Measurements from ENCODE around the gene COL1A2. TPM values are rescaled to one million over a fixed set of nuclear protein-coding genes. Genes with fewer than 3 reads are reported as not detected.
A peak's percentile ranks its signal among the peaks of the same experiment; 100 is the strongest.

Gene COL1A2
- total and polyA plus RNA-seq, 2 of the 13 experiments (the other 11 are each of a cell fraction or from before 2014, with no cell fraction given) = not detected

DNA sequence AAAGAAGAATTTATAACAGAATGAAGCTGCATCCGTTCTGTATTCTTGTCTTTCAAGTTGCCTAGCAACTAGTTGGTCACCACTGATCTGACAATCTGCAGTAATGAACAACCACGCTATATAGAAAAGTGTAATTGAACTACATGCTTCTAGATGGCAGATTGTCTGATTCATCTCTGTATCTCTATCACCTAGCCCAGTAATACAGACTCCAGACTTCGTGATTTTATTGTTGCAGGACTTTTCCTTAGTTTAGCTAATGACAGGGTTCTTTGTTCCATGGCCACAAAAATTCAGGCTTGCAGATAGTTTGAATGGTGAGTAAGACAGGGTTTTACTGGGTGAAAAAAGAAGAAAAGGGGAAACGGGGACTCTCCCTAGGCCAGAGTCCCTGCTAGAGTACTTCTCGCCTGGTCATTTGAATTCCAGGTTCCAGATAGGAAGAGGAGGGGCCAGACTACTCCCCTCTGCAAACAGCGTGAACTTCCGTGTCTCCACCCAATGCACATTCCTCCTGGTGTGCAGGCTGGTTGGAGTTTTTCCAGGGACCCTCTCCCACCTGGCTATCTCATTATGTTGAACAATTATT, 45.9 kb downstream of the COL1A2 start (continued):
- TF ChIP-seq, protein P1, sequence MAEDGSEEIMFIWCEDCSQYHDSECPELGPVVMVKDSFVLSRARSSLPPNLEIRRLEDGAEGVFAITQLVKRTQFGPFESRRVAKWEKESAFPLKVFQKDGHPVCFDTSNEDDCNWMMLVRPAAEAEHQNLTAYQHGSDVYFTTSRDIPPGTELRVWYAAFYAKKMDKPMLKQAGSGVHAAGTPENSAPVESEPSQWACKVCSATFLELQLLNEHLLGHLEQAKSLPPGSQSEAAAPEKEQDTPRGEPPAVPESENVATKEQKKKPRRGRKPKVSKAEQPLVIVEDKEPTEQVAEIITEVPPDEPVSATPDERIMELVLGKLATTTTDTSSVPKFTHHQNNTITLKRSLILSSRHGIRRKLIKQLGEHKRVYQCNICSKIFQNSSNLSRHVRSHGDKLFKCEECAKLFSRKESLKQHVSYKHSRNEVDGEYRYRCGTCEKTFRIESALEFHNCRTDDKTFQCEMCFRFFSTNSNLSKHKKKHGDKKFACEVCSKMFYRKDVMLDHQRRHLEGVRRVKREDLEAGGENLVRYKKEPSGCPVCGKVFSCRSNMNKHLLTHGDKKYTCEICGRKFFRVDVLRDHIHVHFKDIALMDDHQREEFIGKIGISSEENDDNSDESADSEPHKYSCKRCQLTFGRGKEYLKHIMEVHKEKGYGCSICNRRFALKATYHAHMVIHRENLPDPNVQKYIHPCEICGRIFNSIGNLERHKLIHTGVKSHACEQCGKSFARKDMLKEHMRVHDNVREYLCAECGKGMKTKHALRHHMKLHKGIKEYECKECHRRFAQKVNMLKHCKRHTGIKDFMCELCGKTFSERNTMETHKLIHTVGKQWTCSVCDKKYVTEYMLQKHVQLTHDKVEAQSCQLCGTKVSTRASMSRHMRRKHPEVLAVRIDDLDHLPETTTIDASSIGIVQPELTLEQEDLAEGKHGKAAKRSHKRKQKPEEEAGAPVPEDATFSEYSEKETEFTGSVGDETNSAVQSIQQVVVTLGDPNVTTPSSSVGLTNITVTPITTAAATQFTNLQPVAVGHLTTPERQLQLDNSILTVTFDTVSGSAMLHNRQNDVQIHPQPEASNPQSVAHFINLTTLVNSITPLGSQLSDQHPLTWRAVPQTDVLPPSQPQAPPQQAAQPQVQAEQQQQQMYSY (CRISPR knock-in tag; IDR thresholded peaks at IDR 0.05) = no peak
- TF ChIP-seq ZNF296 (CRISPR knock-in tag; conservative IDR thresholded peaks at IDR 0.05) (no peak), ZNF382 (CRISPR knock-in tag; IDR thresholded peaks at IDR 0.05; ENCODE audit: borderline replicate concordance) (no peak), ZSCAN22 (CRISPR knock-in tag; IDR thresholded peaks at IDR 0.05) (no peak), HDAC2 (CRISPR knock-in tag; IDR thresholded peaks at IDR 0.05) (peak; percentile 60), TEAD3 (CRISPR knock-in tag; optimal IDR thresholded peaks at IDR 0.05; ENCODE audit: borderline replicate concordance) (peak; percentile 92), IRF2 (CRISPR knock-in tag; IDR thresholded peaks at IDR 0.05) (no peak), PPARG (CRISPR knock-in tag; conservative IDR thresholded peaks at IDR 0.05) (0 out of 2 replicates have a peak, but pooled peaks have one; percentile 9), SNAI1 (CRISPR knock-in tag; IDR thresholded peaks at IDR 0.05; ENCODE audit: borderline replicate concordance) (no peak), DR1 (CRISPR knock-in tag; IDR thresholded peaks at IDR 0.05) (no peak)
- TF ChIP-seq, protein P2, sequence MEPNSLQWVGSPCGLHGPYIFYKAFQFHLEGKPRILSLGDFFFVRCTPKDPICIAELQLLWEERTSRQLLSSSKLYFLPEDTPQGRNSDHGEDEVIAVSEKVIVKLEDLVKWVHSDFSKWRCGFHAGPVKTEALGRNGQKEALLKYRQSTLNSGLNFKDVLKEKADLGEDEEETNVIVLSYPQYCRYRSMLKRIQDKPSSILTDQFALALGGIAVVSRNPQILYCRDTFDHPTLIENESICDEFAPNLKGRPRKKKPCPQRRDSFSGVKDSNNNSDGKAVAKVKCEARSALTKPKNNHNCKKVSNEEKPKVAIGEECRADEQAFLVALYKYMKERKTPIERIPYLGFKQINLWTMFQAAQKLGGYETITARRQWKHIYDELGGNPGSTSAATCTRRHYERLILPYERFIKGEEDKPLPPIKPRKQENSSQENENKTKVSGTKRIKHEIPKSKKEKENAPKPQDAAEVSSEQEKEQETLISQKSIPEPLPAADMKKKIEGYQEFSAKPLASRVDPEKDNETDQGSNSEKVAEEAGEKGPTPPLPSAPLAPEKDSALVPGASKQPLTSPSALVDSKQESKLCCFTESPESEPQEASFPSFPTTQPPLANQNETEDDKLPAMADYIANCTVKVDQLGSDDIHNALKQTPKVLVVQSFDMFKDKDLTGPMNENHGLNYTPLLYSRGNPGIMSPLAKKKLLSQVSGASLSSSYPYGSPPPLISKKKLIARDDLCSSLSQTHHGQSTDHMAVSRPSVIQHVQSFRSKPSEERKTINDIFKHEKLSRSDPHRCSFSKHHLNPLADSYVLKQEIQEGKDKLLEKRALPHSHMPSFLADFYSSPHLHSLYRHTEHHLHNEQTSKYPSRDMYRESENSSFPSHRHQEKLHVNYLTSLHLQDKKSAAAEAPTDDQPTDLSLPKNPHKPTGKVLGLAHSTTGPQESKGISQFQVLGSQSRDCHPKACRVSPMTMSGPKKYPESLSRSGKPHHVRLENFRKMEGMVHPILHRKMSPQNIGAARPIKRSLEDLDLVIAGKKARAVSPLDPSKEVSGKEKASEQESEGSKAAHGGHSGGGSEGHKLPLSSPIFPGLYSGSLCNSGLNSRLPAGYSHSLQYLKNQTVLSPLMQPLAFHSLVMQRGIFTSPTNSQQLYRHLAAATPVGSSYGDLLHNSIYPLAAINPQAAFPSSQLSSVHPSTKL (CRISPR knock-in tag; IDR thresholded peaks at IDR 0.05) = peak; percentile 72
- TF ChIP-seq, protein P3, sequence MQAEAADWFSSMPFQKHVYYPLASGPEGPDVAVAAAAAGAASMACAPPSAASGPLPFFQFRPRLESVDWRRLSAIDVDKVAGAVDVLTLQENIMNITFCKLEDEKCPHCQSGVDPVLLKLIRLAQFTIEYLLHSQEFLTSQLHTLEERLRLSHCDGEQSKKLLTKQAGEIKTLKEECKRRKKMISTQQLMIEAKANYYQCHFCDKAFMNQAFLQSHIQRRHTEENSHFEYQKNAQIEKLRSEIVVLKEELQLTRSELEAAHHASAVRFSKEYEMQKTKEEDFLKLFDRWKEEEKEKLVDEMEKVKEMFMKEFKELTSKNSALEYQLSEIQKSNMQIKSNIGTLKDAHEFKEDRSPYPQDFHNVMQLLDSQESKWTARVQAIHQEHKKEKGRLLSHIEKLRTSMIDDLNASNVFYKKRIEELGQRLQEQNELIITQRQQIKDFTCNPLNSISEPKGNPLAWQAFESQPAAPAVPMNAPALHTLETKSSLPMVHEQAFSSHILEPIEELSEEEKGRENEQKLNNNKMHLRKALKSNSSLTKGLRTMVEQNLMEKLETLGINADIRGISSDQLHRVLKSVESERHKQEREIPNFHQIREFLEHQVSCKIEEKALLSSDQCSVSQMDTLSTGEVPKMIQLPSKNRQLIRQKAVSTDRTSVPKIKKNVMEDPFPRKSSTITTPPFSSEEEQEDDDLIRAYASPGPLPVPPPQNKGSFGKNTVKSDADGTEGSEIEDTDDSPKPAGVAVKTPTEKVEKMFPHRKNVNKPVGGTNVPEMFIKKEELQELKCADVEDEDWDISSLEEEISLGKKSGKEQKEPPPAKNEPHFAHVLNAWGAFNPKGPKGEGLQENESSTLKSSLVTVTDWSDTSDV (CRISPR knock-in tag; IDR thresholded peaks at IDR 0.05) = no peak
- TF ChIP-seq, protein P4, sequence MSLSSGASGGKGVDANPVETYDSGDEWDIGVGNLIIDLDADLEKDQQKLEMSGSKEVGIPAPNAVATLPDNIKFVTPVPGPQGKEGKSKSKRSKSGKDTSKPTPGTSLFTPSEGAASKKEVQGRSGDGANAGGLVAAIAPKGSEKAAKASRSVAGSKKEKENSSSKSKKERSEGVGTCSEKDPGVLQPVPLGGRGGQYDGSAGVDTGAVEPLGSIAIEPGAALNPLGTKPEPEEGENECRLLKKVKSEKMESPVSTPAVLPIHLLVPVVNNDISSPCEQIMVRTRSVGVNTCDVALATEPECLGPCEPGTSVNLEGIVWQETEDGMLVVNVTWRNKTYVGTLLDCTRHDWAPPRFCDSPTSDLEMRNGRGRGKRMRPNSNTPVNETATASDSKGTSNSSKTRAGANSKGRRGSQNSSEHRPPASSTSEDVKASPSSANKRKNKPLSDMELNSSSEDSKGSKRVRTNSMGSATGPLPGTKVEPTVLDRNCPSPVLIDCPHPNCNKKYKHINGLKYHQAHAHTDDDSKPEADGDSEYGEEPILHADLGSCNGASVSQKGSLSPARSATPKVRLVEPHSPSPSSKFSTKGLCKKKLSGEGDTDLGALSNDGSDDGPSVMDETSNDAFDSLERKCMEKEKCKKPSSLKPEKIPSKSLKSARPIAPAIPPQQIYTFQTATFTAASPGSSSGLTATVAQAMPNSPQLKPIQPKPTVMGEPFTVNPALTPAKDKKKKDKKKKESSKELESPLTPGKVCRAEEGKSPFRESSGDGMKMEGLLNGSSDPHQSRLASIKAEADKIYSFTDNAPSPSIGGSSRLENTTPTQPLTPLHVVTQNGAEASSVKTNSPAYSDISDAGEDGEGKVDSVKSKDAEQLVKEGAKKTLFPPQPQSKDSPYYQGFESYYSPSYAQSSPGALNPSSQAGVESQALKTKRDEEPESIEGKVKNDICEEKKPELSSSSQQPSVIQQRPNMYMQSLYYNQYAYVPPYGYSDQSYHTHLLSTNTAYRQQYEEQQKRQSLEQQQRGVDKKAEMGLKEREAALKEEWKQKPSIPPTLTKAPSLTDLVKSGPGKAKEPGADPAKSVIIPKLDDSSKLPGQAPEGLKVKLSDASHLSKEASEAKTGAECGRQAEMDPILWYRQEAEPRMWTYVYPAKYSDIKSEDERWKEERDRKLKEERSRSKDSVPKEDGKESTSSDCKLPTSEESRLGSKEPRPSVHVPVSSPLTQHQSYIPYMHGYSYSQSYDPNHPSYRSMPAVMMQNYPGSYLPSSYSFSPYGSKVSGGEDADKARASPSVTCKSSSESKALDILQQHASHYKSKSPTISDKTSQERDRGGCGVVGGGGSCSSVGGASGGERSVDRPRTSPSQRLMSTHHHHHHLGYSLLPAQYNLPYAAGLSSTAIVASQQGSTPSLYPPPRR (CRISPR knock-in tag; IDR thresholded peaks at IDR 0.05; ENCODE audit: borderline replicate concordance) = 0 out of 2 replicates have a peak, but pooled peaks have one; percentile 31
